HepG2 (cell line): ENCODE data around the gene TLN1. TPM values are rescaled to one million over a fixed set of nuclear protein-coding genes. Genes with fewer than 3 reads are reported as not detected.

Experiments used
- AKAP8 ChIP-seq: sonication (generic); formaldehyde crosslinking; IDR thresholded peaks from 2 replicates; pipeline ENCODE4 v1.5.1; 2020; ENCODE audit warnings: mild to moderate bottlenecking, missing genetic modification reagents
- CENPT ChIP-seq: sonication (generic); formaldehyde crosslinking; IDR thresholded peaks from 2 replicates; pipeline ENCODE4 v1.8.0; 2022; ENCODE audit warnings: low read depth, mild to moderate bottlenecking, moderate library complexity, missing genetic modification reagents
- FIP1L1 ChIP-seq: fragments of 200-400 bp; formaldehyde crosslinking; IDR thresholded peaks from 2 replicates; pipeline ENCODE4 v1.6.1; 2018; ENCODE audit warnings: low read depth, mild to moderate bottlenecking, low read length, moderate library complexity, borderline replicate concordance; ENCODE audit not compliant: insufficient read depth
- KLF11 ChIP-seq: IDR thresholded peaks from 2 replicates; pipeline ENCODE4 v1.6.1; 2016; ENCODE audit warnings: missing compliant biosample characterization
- MATR3 ChIP-seq: sonication (generic); formaldehyde crosslinking; IDR thresholded peaks from 2 replicates; pipeline ENCODE4 v1.4.0; 2020; ENCODE audit warnings: missing genetic modification reagents
- MIXL1 ChIP-seq: IDR thresholded peaks from 2 replicates; pipeline ENCODE4 v1.6.1; 2016
- MYNN ChIP-seq: sonication (generic); formaldehyde crosslinking; IDR thresholded peaks from 2 replicates; pipeline ENCODE4 v1.4.0; 2020; ENCODE audit warnings: mild to moderate bottlenecking, low read depth, missing genetic modification reagents
- MZF1 ChIP-seq: sonication (generic); formaldehyde crosslinking; IDR thresholded peaks from 2 replicates; pipeline ENCODE4 v1.8.1; 2023; ENCODE audit warnings: mild to moderate bottlenecking, missing genetic modification reagents, borderline replicate concordance
- NKX3-1 ChIP-seq: sonication (generic); formaldehyde crosslinking; IDR thresholded peaks from 2 replicates; pipeline ENCODE4 v1.5.0; 2020; ENCODE audit warnings: missing genetic modification reagents
- SMYD3 ChIP-seq: sonication (generic); formaldehyde crosslinking; IDR thresholded peaks from 2 replicates; pipeline ENCODE4 v1.8.1; 2023; ENCODE audit warnings: mild to moderate bottlenecking, missing genetic modification reagents
- SRSF4 ChIP-seq: fragments of 200-400 bp; formaldehyde crosslinking; IDR thresholded peaks from one replicate; pipeline ENCODE4 v1.6.1; 2018; ENCODE audit warnings: mild to moderate bottlenecking, low read depth, low read length, moderate library complexity; ENCODE audit not compliant: poor library complexity, severe bottlenecking
- ZBTB8A ChIP-seq: sonication (generic); formaldehyde crosslinking; IDR thresholded peaks from 2 replicates; pipeline ENCODE4 v1.4.0; 2020; ENCODE audit warnings: mild to moderate bottlenecking, low read depth, missing genetic modification reagents, borderline replicate concordance
- ZNF12 ChIP-seq: sonication (generic); formaldehyde crosslinking; IDR thresholded peaks from 2 replicates; pipeline ENCODE4 v1.5.0; 2020; ENCODE audit warnings: missing genetic modification reagents
- ZNF225 ChIP-seq: sonication (generic); formaldehyde crosslinking; IDR thresholded peaks from 2 replicates; pipeline ENCODE4 v1.4.0; 2020; ENCODE audit warnings: mild to moderate bottlenecking, missing genetic modification reagents
- ZNF234 ChIP-seq: sonication (generic); formaldehyde crosslinking; conservative IDR thresholded peaks from 2 replicates; pipeline ENCODE4 v1.5.1; 2020; ENCODE audit warnings: mild to moderate bottlenecking, missing genetic modification reagents
- ZNF235 ChIP-seq: sonication (generic); formaldehyde crosslinking; IDR thresholded peaks from 2 replicates; pipeline ENCODE4 v1.8.1; 2023; ENCODE audit warnings: mild to moderate bottlenecking, missing genetic modification reagents, borderline replicate concordance
- ZNF256 ChIP-seq: sonication (generic); formaldehyde crosslinking; conservative IDR thresholded peaks from 2 replicates; pipeline ENCODE4 v1.4.0; 2020; ENCODE audit warnings: missing genetic modification reagents
- ZNF331 ChIP-seq: sonication (generic); formaldehyde crosslinking; IDR thresholded peaks from 2 replicates; pipeline ENCODE4 v1.4.0; 2020; ENCODE audit warnings: missing genetic modification reagents
- ZNF589 ChIP-seq: sonication (generic); formaldehyde crosslinking; conservative IDR thresholded peaks from 2 replicates; pipeline ENCODE4 v1.8.0; 2022; ENCODE audit warnings: mild to moderate bottlenecking, moderate library complexity, missing genetic modification reagents
- ZZZ3 ChIP-seq: sonication (generic); formaldehyde crosslinking; IDR thresholded peaks from 2 replicates; pipeline ENCODE4 v1.4.0; 2020; ENCODE audit warnings: missing genetic modification reagents, mild to moderate bottlenecking, borderline replicate concordance
- polyA plus RNA-seq, 8 experiments: library from polyadenylated mRNA; depleted of rRNA in 3 of 8; stranded (reverse) in 7 of 8; unstranded in 1 of 8; fragments of >200 nt; fragmentation: Illumina TruSeq in 4 of 8; extraction: Trizol in 4 of 8; gene quantifications; 2 replicates each; pipeline versions ENCODE4 v1.2.1 to v1.2.3, GENCODE V29; 2011 to 2016; ENCODE audit warnings: low read depth in 4 of 8, missing spikeins in 1 of 8, mixed read lengths in 1 of 8; ENCODE audit not compliant: insufficient read depth in 1 of 8
- total RNA-seq, 5 experiments: library from RNA; depleted of rRNA; stranded (reverse); fragments of >200 nt; fragmentation: Illumina TruSeq; extraction: Trizol; gene quantifications; 2 replicates each; pipeline ENCODE4 v1.2.3, GENCODE V29; 2016; ENCODE audit warnings: low read depth in 1 of 5
- TF ChIP-seq, protein P1 (sequence below): sonication (generic); formaldehyde crosslinking; IDR thresholded peaks from 2 replicates; pipeline ENCODE4 v1.8.1; 2023; ENCODE audit warnings: missing genetic modification reagents, mild to moderate bottlenecking, borderline replicate concordance
- TF ChIP-seq, protein P2 (sequence below): IDR thresholded peaks from 2 replicates; pipeline ENCODE4 v1.6.1; 2016; ENCODE audit warnings: low read depth, borderline replicate concordance
- TF ChIP-seq, protein P3 (sequence below): sonication (generic); formaldehyde crosslinking; IDR thresholded peaks from 2 replicates; pipeline ENCODE4 v1.4.0; 2020; ENCODE audit warnings: mild to moderate bottlenecking, missing genetic modification reagents
- TF ChIP-seq, protein P4 (sequence below): sonication (generic); formaldehyde crosslinking; IDR thresholded peaks from 2 replicates; pipeline ENCODE4 v1.4.0; 2020; ENCODE audit warnings: mild to moderate bottlenecking, missing genetic modification reagents
- TF ChIP-seq, protein P5 (sequence below): sonication (generic); formaldehyde crosslinking; IDR thresholded peaks from 2 replicates; pipeline ENCODE4 v1.4.0; 2020; ENCODE audit warnings: missing genetic modification reagents
- TF ChIP-seq, protein P6 (sequence below): IDR thresholded peaks from 2 replicates; pipeline ENCODE4 v1.6.1; 2016; ENCODE audit warnings: mild to moderate bottlenecking, missing biosample characterization, missing genetic modification reagents
- TF ChIP-seq, protein P7 (sequence below): sonication (generic); formaldehyde crosslinking; IDR thresholded peaks from 2 replicates; pipeline ENCODE4 v1.4.0; 2020; ENCODE audit warnings: missing genetic modification reagents

Gene TLN1
- total and polyA plus RNA-seq, 2 of the 13 experiments (the other 11 are each of a cell fraction or from before 2014, with no cell fraction given): 35.2 to 51.8 TPM

DNA sequence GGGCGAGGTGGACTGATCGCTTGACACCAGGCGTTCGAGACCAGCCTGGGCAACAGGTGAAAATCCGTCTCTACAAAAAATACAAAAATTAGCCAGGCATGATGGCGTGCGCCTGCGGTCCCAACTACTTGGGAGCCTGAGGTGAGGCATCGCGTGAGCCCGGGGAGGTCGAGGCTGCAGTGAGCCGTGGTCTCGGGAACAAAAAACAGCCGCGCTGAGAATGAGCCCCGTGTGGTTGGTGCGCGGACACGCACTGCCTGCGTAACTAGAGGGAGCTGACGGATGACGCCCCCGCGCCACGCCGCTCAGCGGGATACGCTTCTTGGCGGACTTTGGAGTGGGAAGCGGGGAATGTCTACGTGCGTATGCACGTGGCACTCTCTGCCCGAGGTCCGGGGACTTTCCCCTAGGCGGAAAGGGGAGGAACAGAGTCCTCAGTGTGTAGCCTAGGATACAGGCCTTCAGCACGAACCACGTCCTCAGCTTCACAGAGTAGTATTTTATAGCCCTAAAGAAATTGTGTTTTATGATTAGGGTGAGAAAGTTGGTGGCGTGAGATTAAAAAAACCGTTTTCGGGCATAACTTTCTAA, 74.4 kb downstream of the TLN1 start, which contains the start of gene RMRP (continued):
- TF ChIP-seq AKAP8: no peak; the same call in 1 of the 2 replicates
- TF ChIP-seq SMYD3: peak; percentile 96
- TF ChIP-seq ZNF235: no peak
- TF ChIP-seq ZNF589 (CRISPR knock-in tag): peak; percentile 97
- no peak for TF ChIP-seq MYNN (CRISPR knock-in tag)
- TF ChIP-seq, protein P1, sequence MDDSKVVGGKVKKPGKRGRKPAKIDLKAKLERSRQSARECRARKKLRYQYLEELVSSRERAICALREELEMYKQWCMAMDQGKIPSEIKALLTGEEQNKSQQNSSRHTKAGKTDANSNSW: 0 out of 2 replicates have a peak, but pooled peaks have one; percentile 59
- no peak for TF ChIP-seq MZF1 (CRISPR knock-in tag)
- TF ChIP-seq ZBTB8A (CRISPR knock-in tag): peak; percentile 53; the same call in 1 of the 2 replicates
- peak; percentile 93; the same call in 1 of the 2 replicates for TF ChIP-seq ZNF234 (CRISPR knock-in tag)
- peak; percentile 89 for TF ChIP-seq ZNF225 (CRISPR knock-in tag)
- TF ChIP-seq, protein P2, sequence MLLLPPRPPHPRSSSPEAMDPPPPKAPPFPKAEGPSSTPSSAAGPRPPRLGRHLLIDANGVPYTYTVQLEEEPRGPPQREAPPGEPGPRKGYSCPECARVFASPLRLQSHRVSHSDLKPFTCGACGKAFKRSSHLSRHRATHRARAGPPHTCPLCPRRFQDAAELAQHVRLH (CRISPR knock-in tag): peak; percentile 97; the same call in 1 of the 2 replicates
- TF ChIP-seq, protein P3, sequence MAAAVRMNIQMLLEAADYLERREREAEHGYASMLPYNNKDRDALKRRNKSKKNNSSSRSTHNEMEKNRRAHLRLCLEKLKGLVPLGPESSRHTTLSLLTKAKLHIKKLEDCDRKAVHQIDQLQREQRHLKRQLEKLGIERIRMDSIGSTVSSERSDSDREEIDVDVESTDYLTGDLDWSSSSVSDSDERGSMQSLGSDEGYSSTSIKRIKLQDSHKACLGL (CRISPR knock-in tag): peak; percentile 70; the same call in 1 of the 2 replicates
- TF ChIP-seq ZNF331 (CRISPR knock-in tag): peak; percentile 98
- TF ChIP-seq, protein P4, sequence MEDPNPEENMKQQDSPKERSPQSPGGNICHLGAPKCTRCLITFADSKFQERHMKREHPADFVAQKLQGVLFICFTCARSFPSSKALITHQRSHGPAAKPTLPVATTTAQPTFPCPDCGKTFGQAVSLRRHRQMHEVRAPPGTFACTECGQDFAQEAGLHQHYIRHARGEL: 0 out of 2 replicates have a peak, but pooled peaks have one; percentile 25
- TF ChIP-seq FIP1L1: no peak
- no peak for TF ChIP-seq SRSF4
- TF ChIP-seq ZZZ3: peak; percentile 90; the same call in 1 of the 2 replicates
- TF ChIP-seq NKX3-1 (CRISPR knock-in tag): peak; percentile 98
- TF ChIP-seq, protein P5, sequence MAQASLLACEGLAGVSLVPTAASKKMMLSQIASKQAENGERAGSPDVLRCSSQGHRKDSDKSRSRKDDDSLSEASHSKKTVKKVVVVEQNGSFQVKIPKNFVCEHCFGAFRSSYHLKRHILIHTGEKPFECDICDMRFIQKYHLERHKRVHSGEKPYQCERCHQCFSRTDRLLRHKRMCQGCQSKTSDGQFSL (CRISPR knock-in tag): no peak
- TF ChIP-seq, protein P6, sequence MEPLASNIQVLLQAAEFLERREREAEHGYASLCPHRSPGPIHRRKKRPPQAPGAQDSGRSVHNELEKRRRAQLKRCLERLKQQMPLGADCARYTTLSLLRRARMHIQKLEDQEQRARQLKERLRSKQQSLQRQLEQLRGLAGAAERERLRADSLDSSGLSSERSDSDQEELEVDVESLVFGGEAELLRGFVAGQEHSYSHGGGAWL (CRISPR knock-in tag): peak; percentile 88
- TF ChIP-seq ZNF12: 0 out of 2 replicates have a peak, but pooled peaks have one; percentile 4
- peak; percentile 87; the same call in 1 of the 2 replicates for TF ChIP-seq KLF11
- no peak for TF ChIP-seq MATR3 (CRISPR knock-in tag)
- TF ChIP-seq CENPT (CRISPR knock-in tag): peak; percentile 88
- TF ChIP-seq, protein P7, sequence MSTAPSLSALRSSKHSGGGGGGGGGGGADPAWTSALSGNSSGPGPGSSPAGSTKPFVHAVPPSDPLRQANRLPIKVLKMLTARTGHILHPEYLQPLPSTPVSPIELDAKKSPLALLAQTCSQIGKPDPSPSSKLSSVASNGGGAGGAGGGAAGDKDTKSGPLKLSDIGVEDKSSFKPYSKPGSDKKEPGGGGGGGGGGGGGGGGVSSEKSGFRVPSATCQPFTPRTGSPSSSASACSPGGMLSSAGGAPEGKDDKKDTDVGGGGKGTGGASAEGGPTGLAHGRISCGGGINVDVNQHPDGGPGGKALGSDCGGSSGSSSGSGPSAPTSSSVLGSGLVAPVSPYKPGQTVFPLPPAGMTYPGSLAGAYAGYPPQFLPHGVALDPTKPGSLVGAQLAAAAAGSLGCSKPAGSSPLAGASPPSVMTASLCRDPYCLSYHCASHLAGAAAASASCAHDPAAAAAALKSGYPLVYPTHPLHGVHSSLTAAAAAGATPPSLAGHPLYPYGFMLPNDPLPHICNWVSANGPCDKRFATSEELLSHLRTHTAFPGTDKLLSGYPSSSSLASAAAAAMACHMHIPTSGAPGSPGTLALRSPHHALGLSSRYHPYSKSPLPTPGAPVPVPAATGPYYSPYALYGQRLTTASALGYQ (CRISPR knock-in tag): peak; percentile 85
- TF ChIP-seq ZNF256 (CRISPR knock-in tag): peak; percentile 98; the same call in 1 of the 2 replicates
- peak; percentile 87 for TF ChIP-seq MIXL1 (CRISPR knock-in tag)
